ENCODE measurements around the gene CLIP2.
"Not testable (repeated sequence)": the region's sequence is repeated elsewhere in the genome, so short reads cannot be mapped to it uniquely, and the experiment has no call there.

CLIP2 gene

DNA sequence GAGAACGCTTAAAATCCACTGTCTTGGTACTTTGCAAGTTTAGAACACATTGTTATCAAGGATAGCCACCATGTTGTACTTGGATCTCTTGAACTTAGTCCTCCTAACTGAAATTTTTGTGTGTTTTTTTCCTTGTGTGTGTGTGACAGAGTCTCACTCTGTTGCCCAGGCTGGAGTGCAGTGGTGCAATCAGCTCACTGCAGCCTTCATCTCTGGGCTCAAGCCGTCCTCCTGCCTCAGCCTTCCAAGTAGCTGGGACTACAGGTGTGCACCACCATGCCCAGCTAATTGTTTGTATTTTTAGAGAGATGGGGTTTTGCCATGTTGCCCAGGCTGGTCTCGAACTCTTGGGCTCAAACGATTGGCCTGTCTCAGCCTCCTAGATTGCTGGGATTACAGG, 130.0 kb downstream of the CLIP2 start:
- in situ Hi-C loops (cut with HindIII; ENCODE audit: low sequenced_read_pairs) = not testable (repeated sequence)

DNA sequence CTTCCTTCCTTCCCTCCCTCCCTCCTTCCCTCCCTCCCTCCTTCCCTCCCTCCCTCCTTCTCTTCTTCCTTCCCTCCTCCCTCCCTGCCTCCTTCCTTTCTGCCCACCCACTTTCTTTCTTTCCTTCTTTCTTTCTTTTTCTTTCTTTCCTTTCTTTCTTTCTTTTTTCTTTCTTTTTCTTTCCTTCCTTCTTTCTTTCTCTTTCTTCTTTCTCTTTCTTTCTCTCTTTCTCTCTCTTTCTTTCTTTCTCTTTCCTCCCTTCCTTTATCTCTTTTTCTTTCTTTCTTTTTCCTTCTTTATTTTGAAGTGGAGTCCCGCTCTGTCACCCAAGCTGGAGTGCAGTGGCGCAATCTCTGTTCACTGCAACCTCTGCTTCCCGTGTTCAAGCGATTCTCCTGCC, 130.8 kb downstream of the CLIP2 start:
- in situ Hi-C loops (cut with HindIII; ENCODE audit: low sequenced_read_pairs) = no loop called here

DNA sequence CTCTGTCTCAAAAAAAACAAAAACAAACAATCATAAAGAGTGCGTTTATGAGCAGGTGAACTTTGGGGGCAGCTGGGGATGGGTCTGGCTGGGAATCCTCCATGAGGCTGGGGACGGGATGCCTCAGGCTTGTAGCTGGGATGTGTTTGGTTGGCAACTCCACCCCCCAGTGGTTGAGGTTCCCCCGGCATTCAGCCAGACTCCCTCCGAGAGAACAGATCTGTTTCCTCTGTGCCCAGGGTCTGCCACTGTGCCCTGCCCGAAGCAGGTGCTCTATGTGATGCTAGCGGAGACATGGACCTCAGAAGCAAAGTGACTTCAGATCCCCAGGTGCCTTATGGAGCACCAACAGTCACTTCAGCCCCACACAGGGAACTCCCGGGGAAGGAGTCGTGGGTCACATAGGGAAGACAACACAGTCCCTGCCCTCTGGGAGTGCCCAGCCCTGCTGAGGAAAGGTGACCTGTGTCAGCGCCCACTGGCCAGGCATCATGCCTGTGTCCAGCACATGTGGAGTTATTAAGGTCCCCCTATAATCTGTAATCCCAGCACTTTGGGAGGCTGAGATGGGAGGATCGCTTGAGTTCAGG, 135.2 kb downstream of the CLIP2 start:
- in situ Hi-C loops (cut with HindIII; ENCODE audit: low sequenced_read_pairs) = no loop called here

DNA sequence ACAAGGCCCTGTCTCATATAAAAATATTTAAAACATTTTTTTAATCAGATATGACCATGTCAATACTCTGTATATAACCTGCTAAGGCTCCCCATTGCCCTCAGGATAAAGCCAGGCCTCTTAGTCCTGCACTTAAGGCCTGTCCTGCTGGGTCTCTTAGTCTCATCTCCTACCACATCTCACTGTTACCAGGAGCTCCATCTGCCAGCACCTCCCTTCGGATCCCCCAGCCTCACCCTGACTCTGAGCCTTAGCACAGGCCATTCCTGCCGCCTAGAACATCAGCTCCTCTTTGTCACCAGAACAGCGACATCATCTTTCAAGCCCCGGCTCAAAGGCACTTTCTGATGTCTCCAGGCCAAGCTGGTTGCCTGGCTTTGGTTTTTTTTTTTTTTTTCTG, 138.8 kb downstream of the CLIP2 start:
- in situ Hi-C loops (cut with HindIII; ENCODE audit: low sequenced_read_pairs) = no loop called here

DNA sequence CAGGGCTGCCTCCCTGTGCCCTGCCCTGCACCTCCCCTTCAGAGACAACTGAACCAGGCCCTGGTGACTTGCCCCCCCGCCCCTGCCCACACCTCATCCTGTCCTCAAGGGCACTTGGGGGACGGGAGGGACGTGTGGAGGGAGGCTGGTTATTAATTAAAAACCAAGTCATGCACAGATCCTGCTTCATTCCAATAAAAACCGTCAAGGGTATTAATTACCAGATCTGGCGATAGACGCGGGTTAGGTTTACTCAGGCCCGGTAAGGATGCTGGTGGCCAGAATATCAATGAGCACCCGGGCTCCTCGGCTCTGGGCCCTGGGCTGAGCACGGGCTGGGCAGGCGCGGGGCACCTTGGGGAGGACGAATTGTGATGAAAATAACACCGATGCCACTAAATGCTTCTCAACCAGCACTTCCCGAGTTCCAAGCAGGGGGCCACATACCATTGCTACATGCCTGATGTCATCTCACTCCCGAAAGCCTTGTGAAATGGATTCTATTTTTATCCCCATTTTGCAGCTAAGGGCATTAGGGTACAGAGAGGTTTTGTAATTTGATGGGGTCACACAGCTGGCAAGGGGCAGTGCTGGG, 140.0 kb downstream of the CLIP2 start:
- in situ Hi-C loops (cut with HindIII; ENCODE audit: low sequenced_read_pairs) = no loop called here

DNA sequence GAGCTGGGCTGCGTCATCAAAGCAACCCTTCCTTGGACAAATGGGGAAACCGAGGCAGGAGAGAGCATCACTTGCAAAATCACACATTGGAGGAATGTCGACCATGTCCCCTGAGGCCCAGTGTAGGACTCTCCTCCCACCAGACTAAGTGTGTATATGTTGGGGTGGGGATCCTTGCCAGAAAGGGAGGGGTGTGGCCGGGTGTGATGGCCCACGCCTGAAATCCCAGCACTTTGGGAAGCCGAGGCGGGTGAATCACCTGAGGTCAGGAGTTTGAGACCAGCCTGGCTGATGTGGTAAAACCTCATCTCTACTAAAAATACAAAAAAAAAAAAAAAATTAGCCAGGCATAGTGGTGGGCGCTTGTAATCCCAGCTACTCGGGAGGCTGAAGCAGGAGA, 141.2 kb downstream of the CLIP2 start:
- in situ Hi-C loops (cut with HindIII; ENCODE audit: low sequenced_read_pairs) = not testable (repeated sequence)

DNA sequence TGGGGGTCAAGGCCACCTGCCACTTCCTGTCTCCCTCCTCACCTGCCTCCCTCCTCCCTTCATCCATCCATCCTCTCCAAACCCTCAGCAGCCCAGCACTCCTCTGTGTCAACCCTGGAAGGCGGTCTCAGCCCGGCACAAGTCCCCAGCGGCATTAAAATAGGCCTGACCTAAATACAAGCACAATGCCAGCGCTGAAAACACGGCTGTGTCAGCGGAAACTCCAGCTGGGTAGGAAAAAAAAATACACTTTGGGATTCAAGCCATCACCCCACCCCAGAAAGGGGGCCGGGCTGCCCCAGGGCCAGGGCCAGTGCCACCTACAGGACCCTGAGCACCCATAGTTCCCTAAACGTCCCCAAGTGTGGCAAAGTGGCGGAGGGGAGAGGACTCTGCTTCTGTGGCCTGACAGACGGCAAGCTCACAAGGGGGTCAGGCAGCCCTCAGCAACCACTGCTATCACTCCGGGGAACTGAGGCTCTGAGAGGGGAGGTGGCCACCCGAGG, 141.8 kb downstream of the CLIP2 start:
- in situ Hi-C loops (cut with HindIII; ENCODE audit: low sequenced_read_pairs) = no loop called here

DNA sequence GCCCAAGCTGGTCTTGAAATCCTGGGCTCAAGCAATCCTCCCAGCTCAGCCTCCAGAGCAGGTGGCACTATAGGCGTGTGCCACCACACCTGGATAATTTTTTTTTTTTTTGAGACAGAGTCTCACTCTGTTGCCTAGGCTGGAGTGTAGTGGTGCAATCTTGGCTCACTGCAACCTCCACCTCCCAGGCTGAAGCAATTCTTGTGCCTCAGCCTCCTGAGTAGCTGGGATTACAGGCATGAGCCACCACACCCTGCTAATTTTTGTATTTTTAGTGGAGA, 148.0 kb downstream of the CLIP2 start:
- in situ Hi-C loops (cut with HindIII; ENCODE audit: low sequenced_read_pairs) = not testable (repeated sequence)

DNA sequence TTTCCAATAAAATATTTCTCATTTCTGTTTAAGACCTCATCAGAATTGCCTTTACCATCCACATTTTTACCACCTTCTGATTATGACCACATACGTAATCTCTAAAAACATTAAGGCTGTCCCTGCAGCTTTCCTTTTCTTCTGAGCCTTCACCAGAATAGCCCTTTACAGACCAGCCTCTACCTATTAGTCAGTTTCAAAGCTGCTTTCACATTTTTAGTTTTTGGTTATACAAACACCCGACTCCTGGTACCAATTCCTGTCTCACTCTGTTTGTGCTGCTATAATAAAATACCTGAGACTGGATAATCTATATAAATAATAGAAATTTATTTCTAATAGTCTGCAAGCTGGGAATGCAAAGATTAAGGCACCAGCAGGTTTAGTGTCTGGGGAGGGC, 149.1 kb downstream of the CLIP2 start:
- in situ Hi-C loops (cut with HindIII; ENCODE audit: low sequenced_read_pairs) = no loop called here

DNA sequence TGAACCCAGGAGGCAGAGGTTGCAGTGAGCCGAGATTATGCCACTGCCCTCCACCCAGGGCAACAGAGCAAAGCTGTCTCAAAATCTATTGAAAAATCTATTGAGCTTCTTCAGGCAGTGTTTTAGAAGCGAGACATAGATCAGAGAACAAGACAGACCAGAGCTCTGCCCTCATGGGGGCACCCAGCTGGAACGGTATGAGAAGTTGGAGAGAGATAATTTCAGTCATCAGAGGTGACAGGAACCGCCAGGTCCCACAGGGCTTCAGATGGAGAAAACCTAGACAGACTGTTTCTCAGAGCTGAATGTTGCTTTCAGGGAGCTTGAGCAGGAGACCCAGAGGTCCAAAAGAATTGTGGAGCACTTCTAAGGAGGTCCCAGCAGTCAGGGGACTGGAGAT, 150.3 kb downstream of the CLIP2 start:
- in situ Hi-C loops (cut with HindIII; ENCODE audit: low sequenced_read_pairs) = no loop called here

DNA sequence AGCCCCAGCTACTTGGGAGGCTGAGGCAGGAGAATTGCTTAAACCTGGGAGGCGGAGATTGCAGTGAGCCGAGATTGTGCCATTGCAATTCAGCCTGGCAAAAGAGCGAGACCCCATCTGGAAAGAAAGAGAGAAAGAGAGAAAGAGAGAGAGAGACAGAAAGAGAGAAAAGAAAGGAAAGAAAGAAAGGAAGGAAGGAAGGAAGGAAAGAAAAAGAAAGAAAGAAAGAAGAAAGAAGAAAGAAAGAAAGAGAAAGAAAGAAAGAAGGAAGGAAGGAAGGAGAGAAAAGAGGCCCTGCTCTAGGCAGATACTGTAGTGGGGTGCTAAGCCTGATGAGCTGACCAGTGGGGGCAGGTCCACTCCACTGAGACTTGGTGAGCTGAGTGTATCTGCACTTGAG, 150.9 kb downstream of the CLIP2 start:
- in situ Hi-C loops (cut with HindIII; ENCODE audit: low sequenced_read_pairs) = not testable (repeated sequence)

DNA sequence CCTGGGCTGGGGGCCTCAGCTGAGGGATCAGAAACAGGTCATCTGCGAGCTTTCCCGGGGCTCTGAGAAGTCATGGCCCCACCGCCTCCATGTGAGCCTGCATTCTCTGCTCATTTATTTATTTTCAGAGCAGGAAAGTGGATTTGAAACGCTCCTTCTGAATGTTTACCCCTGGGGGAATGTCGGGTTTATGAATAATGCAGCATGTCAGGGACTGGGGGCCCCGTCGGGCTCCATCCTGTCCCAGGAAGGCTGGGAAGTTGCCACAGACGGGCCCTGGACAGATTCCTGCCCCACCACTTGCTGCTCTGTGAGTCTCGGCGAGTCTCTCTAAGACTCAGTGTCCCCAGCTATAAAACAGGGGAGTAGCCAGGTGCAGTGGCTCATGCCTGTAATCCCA, 152.6 kb downstream of the CLIP2 start:
- in situ Hi-C loops (cut with HindIII; ENCODE audit: low sequenced_read_pairs) = no loop called here

DNA sequence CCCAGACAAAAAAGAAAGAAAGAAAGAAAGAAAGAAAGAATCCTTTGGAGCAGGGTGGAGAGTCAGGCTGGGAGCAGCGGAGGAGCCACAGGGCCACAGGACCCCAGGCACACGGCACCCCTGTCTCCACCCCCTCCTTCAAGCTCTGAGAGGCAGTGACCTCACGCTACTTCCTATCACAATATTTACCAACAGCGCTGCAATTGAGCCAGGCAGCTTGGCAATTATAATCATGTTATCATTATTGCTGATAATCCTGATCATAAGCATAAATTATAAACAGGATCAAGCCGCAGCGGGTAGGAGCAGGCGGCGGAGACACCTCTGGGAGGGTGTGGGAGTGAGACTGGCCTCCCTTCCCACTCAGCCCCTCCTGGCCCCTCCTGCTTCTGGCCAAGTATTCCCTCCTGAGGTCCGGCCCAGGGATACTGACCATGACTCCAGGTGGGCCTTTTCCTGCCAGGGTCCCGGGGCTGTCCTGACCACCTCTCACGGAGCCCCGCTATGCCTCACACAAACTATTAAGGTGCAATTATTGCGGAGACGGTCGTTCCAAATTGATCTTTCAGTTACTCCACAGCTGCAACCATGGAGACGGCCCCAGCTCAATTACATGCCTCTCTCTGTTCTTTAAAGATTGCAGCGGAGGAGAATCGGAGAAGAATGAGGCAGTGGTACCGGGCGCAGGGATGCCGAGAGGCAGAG, 154.5 kb downstream of the CLIP2 start:
- in situ Hi-C loops (cut with HindIII; ENCODE audit: low sequenced_read_pairs) = no loop called here

DNA sequence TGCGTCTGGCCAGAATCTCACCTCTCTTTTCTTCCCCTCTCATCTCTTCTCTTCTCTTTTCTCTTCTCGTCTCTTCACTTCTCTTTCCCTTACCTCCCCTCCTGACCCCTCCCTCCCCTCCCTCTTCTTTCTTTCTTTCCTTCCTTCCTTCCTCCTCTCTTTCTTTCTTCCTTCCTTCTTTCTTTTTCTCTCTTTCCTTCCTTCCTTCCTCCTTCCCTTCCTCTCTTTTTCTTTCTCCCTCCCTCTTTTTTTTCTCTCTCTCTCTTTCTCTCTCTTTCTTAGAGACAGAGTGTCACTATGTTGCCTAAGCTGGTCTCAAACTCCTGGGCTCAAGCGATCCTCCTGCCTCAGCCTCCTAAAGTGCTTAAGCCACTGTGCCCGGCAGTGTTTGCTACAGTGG, 159.9 kb downstream of the CLIP2 start:
- in situ Hi-C loops (cut with HindIII; ENCODE audit: low sequenced_read_pairs) = no loop called here

DNA sequence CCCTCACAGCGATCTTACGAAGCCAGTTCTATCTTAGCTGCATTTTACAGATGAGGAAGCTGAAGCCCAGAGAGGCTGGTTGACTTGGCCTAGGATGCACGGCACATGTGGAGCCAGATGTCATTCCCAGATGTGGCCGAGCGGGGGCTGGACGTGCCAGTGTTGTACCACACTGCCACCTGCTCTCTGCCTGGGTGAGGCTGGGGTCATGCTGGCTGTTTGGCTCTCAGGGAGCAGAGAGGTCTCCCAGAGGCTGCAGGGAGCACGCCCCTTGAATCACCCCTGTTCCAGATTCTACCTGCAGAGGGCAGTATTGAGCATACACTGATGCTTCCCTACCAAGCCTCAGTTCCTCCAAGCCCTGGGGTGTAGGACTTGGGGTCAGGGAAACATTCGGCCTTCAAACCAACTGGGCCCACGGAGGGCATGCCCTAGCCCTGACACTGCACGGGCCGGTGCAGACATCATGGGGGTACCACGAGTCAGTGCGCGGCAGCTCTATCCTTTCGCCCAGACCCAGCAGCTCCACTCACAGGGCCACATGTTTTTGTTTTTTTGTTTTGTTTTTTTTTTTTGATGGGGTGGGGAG, 160.7 kb downstream of the CLIP2 start:
- in situ Hi-C loops (cut with HindIII; ENCODE audit: low sequenced_read_pairs) = no loop called here

DNA sequence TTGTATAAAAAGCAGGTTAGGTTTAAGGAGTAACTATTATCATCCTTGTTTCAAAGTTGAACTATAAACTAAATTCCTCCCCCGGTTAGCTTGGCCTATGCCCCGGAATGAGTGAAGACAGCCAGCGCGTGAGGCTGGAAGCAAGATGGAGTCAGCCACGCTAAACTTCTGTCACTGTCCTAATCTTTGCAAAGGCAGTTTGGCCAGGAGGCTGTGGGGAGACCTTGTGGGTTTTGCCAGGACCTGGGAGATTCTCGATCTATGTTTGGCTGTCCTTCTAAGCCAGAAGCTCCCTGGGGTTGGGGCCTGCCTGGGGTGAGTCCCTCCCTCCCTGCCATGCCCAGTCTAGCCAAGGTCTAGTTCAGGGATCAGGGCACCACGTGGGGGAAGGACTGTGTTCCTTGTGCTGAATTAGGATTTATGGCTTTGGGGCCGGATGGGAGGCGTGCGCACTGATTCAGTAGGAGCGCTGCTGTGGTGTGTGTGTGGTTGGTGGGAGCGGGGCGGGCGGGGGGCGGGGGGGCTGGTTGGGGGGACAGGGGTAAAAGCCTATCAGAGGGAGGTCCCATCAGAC, 163.6 kb downstream of the CLIP2 start:
- in situ Hi-C loops (cut with HindIII; ENCODE audit: low sequenced_read_pairs) = no loop called here

DNA sequence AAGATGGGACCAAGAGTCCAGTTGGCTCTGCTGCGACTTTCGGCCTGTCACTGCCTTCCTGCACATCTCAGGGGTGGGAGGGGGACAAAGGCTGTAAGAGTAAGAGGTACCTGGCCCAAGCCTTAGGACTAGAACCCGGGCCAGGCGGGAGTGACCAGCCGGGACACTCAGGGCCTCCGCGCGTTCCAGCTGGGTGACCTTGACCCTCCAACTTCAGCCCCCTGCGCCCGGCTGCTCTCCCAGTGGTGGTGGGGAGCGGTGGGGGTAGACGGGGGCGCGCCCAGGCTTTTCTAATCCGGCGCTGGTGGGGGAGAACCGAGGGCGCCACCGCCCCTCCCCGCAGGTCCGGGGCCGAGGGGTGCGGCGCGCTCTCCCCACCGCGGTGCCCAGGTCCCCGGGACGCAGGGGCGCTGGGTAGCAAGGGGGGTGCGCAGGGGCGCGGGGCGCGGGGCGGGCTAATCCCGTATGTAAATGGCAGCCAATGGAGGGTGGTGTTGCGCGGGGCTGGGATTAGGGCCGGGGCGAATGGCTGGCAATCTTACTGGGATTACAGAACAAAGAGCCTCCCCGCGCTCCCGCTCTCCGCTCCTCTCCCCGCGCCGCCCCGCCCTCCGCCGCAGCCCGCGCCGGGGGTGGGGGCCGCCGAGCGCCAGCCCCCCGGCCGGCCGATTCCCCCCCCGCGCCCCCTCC, 164.3 kb downstream of the CLIP2 start, which contains the start of gene GTF2IRD1:
GTF2IRD1 (plus strand) TSS at position 585 of the 690 bp plus-strand sequence. CDS start 54,175 bp downstream, outside the sequence.
- in situ Hi-C loops (cut with HindIII; ENCODE audit: low sequenced_read_pairs) = no loop called here

DNA sequence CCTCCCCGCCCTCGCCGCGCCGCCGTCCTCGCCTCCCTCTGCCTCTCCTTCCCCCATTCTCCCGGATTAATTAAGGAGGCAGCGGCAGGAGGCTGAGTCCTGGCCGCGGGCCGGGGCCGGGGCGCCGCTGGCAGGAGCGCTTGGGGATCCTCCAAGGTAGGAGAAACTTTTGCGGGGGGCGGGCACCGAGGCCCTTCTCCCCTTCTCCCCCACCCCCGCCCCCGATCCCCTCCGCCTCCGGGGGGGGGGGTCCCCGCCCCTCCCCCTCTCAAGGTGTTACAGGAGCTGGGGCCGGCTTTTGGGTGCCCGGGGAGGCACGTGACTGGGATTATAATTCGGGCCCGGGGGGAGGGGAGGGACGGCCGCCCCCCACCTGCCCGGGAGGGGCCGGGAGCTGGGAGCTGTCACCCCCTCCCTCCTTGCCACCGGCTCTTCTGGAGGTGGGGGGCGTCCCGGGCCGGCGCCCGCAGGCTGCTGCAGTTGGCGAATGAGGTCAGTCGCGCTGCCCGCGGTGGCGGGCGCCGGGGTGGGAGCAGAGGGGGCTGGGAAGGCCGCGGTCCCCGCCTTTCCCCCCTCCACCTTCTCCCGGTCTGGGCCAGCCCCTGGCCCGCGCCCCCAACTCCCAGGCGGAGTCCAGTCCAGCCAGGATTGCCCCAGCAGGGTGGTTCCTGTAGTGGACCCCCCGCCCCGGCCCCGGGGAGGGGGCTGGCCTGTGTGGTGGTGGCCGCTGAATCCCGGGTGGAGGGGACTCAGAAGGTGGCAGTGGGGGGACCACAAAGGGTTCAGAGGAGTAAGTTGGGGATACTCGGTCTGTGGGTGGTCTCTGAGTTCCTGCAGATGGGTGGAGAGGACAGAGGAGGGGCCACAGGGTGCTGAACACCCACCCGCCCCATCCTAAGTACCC, 165.1 kb downstream of the CLIP2 start:
- in situ Hi-C loops (cut with HindIII; ENCODE audit: low sequenced_read_pairs) = no loop called here

DNA sequence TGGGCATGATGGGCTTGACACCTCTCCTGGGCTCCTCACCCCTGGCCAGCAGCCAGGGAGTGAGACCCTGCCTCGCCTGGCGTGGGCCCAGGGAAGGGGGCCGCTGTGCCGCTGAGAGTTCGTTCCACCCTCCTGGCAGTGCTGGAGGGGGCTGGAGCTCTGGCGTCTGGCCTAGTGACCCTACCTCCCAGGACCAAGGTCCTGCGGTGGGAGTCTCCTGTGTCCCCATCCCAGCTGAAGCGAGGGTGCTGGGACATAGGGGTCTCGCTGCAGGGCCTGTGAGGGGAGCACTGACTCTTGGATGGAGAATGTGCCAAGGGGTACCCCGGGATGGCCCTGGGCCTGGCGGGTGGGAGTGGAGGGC, 165.7 kb downstream of the CLIP2 start:
- in situ Hi-C loops (cut with HindIII; ENCODE audit: low sequenced_read_pairs) = no loop called here

DNA sequence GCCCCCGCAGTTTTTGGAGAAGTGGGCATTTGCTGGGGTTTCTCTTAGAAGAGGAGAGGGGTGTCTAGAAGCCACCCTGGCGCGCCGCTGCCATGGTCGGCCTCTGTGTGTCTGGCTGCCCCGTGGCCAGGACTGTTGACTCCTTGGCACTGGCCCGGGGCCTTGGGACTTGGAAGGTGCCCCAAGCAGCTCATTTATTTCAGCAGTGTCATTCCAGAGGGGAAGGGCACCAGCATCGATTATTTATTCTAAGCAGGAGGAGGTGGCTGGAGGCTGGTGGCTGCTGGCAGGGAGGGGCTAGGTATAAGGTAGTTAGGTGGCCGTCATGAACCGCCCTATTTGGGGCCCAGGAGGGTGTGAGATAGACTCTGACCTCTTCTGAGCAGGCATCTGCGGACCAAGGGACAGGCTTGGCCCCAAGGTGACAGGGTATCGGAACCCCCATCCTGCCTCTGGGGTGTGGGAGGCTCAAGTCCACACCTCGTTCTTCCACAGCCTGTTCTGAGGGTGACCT, 166.1 kb downstream of the CLIP2 start:
- in situ Hi-C loops (cut with HindIII; ENCODE audit: low sequenced_read_pairs) = no loop called here

Data from DLD1 (cell line).